ENCODE data around the gene ACTN4.

DNA sequence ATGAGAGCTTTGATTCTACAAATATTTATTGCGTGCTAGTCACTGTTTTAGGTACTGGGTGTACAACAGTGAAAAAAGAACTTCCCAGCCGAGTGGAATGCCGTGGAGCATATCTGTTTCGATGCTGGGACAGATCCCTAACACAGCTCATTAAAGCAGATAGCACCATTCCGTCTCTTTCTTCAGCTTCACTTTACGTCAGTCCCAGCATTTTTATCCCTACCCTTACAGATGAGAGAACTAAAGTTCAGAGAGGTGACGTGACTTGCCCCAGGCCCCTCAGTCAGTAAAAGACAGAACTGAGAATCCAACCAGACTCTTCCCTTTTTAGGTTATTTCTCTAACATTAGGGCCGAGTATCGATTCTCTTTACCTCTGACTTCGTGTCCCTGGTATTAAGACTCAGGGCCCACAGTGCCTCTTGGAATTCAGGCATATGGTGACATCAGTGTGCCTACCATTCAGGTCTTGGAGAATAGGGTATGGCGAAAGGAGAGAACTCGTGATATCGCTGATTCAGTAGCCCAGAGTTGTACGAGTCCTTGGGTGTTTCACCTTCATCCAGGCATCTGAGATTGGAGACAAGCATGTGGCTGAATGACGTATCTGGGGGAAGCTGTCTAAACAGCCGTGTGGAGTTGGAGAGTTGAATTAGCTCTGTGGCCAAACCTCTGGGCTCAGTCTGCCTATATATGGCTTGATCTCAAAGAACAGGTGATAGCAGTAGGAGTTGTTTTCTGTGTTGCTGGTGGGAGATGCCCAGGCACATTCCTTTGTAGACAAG, 27.1 kb downstream of the ACTN4 start:
- TF ChIP-seq, protein P1, sequence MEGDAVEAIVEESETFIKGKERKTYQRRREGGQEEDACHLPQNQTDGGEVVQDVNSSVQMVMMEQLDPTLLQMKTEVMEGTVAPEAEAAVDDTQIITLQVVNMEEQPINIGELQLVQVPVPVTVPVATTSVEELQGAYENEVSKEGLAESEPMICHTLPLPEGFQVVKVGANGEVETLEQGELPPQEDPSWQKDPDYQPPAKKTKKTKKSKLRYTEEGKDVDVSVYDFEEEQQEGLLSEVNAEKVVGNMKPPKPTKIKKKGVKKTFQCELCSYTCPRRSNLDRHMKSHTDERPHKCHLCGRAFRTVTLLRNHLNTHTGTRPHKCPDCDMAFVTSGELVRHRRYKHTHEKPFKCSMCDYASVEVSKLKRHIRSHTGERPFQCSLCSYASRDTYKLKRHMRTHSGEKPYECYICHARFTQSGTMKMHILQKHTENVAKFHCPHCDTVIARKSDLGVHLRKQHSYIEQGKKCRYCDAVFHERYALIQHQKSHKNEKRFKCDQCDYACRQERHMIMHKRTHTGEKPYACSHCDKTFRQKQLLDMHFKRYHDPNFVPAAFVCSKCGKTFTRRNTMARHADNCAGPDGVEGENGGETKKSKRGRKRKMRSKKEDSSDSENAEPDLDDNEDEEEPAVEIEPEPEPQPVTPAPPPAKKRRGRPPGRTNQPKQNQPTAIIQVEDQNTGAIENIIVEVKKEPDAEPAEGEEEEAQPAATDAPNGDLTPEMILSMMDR (IDR thresholded peaks at IDR 0.05): no peak
- peak in 1 of 2 donors; percentile 38 for TF ChIP-seq POLR2A (IDR thresholded peaks at IDR 0.05)

Data from heart left ventricle (tissue), 13 donors.